Nephron (organoid): ENCODE data around the gene LDLR.

Experiments used
- H3K27ac Mint-ChIP-seq, 3 experiments: 2 replicates each; pipeline ENCODE4 v1.8.0; 2020; ENCODE audit warnings: mixed read lengths in 3 of 3, mild to moderate bottlenecking in 2 of 3, moderate library complexity in 1 of 3
- H3K27me3 Mint-ChIP-seq: 2 replicates; pipeline ENCODE4 v1.8.0; 2021; ENCODE audit warnings: low read depth, mild to moderate bottlenecking, moderate library complexity, mixed read lengths
- H3K36me3 Mint-ChIP-seq: 2 replicates; pipeline ENCODE4 v1.8.0; 2020; ENCODE audit warnings: low read depth, mixed read lengths
- H3K4me1 Mint-ChIP-seq: 2 replicates; pipeline ENCODE4 v1.8.0; 2020; ENCODE audit warnings: mixed read lengths
- H3K4me3 Mint-ChIP-seq, 3 experiments: 2 replicates each; pipeline ENCODE4 v1.8.0; 2020; ENCODE audit warnings: mild to moderate bottlenecking in 3 of 3, mixed read lengths in 3 of 3, moderate library complexity in 2 of 3
- H3K9me3 Mint-ChIP-seq: 2 replicates; pipeline ENCODE4 v1.8.0; 2020; ENCODE audit warnings: mixed read lengths
- TF ChIP-seq, protein P1 (sequence below), 3 experiments: fragments of 200-600 bp; sonication (generic); IDR thresholded peaks; one replicate each; pipeline ENCODE4 v1.5.0; 2021; ENCODE audit warnings: antibody characterized with exemption in 3 of 3; ENCODE audit not compliant: unreplicated experiment in 3 of 3

The LDLR gene

DNA sequence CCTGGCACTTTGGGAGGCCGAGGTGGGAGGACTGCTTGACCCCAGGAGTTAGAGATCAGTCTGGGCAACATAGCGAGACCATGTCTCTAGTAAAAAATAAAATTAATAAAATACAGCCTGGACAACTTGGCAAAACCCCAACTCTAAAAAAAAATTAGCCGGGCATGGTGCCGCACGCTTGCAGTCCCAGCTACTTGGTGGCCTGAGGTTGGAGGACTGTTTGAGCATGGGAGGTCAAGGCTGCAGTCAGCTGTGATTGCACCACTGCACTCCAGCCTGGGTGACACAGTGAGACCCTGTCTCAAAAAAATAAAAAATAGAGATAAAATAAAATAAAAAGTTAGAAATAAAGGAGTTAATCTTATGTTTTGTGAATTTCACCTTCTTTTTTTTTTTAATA, 81.9 kb downstream of the LDLR start:
- Mint-ChIP-seq H3K4me3 (no peak overlapping the region), H3K27me3 (no peaks in the 10 kb centered on the region), H3K36me3 (peaks cover 56% of the 10 kb centered on the region), H3K4me1 (peaks cover 2% of the 10 kb centered on the region), H3K27ac (no peak overlapping the region), H3K9me3 (no peaks in the 10 kb centered on the region)
- TF ChIP-seq, protein P1, sequence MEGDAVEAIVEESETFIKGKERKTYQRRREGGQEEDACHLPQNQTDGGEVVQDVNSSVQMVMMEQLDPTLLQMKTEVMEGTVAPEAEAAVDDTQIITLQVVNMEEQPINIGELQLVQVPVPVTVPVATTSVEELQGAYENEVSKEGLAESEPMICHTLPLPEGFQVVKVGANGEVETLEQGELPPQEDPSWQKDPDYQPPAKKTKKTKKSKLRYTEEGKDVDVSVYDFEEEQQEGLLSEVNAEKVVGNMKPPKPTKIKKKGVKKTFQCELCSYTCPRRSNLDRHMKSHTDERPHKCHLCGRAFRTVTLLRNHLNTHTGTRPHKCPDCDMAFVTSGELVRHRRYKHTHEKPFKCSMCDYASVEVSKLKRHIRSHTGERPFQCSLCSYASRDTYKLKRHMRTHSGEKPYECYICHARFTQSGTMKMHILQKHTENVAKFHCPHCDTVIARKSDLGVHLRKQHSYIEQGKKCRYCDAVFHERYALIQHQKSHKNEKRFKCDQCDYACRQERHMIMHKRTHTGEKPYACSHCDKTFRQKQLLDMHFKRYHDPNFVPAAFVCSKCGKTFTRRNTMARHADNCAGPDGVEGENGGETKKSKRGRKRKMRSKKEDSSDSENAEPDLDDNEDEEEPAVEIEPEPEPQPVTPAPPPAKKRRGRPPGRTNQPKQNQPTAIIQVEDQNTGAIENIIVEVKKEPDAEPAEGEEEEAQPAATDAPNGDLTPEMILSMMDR (IDR thresholded peaks at IDR 0.05; ENCODE audit: unreplicated experiment in 3 of 3) = no peak

DNA sequence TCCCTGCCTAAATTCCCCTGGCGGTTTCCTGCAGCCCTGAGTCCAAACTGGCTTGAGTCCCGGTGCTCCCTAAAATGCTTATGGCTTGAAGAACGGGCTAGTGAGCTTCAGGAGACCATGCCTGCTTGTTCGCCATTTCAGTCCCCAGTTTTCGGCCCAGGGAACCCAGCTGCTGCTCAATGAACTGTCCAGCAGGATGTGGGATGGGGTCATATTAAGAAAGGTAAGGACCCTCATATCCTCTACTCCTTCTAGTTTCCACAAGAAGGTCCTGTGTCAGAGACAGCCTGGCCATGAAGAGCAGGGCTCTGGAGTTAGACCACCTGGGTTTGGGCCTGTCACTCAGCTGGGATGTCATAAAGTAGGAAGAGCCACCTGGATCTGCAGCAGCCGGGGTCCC, 83.3 kb downstream of the LDLR start:
- TF ChIP-seq, protein P1 (IDR thresholded peaks at IDR 0.05; ENCODE audit: unreplicated experiment in 3 of 3) = no peak

DNA sequence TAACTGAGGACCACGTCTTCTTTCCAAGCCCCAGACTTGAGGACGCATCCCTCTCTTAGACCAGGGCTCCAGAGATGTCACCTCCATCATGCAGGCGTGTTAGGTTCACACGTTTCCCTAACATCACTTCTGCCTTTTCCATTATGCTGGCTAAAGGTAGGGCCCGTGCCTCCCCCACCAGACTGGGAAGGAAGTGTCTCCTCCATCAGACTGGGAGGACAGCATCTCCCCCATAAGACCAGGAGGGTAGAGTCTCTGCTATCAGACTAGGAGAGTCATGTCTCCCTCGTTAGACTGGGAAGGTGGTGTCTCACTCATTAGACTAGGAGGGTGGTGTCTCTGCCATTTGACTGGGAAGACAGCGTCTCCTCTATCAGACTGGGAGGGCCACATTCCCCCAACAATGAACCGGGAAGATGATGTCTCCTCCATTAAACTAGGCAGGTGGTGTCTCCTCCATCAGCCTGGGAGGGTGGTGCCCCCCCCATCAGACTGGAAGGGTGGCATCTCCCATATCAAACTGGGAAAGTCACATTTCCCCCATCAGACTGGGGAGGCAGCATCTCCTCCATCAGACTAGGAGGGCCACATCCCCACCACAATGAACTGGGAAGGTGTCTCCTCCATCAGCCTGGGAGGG, 84.4 kb downstream of the LDLR start:
- peaks cover 51% of the 10 kb centered on the region for H3K36me3 Mint-ChIP-seq
- TF ChIP-seq, protein P1 (IDR thresholded peaks at IDR 0.05; ENCODE audit: unreplicated experiment in 3 of 3) = no peak
- H3K4me3 Mint-ChIP-seq = no peak overlapping the region
- H3K27ac Mint-ChIP-seq = no peak overlapping the region
- no peaks in the 10 kb centered on the region for H3K27me3 Mint-ChIP-seq
- H3K9me3 Mint-ChIP-seq = no peaks in the 10 kb centered on the region
- H3K4me1 Mint-ChIP-seq = no peaks in the 10 kb centered on the region

More for the DNA sequence above, 83.3 kb downstream of the LDLR start:
- Mint-ChIP-seq H3K27ac (no peak overlapping the region), H3K4me1 (no peaks in the 10 kb centered on the region), H3K4me3 (no peak overlapping the region), H3K9me3 (no peaks in the 10 kb centered on the region), H3K27me3 (no peaks in the 10 kb centered on the region), H3K36me3 (peaks cover 57% of the 10 kb centered on the region)

DNA sequence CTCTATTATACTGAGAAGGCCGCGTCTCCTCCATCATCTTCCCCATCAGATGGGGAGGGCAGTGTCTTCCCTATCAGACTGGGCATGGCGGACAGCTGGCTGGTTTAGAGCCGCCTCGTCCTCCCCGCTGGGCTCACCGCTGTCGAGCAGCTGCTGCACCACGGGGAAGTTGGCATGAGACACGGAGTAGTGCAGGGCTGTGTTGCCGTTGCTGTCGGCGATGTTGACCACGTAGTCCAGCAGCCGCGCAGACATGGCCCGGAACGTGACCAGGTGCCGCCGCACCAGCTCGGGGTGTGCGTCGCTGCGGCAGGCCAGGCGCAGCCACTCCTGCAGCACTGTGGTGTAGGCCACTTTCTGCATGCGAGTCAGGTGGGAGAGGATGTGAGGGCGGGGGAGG, 85.1 kb downstream of the LDLR start:
- no peaks in the 10 kb centered on the region for H3K27me3 Mint-ChIP-seq
- TF ChIP-seq, protein P1 (IDR thresholded peaks at IDR 0.05; ENCODE audit: unreplicated experiment in 3 of 3) = no peak
- H3K9me3 Mint-ChIP-seq = no peaks in the 10 kb centered on the region
- no peaks in the 10 kb centered on the region for H3K4me1 Mint-ChIP-seq
- no peak overlapping the region for H3K4me3 Mint-ChIP-seq
- H3K36me3 Mint-ChIP-seq = peaks cover 48% of the 10 kb centered on the region
- H3K27ac Mint-ChIP-seq = no peak overlapping the region

DNA sequence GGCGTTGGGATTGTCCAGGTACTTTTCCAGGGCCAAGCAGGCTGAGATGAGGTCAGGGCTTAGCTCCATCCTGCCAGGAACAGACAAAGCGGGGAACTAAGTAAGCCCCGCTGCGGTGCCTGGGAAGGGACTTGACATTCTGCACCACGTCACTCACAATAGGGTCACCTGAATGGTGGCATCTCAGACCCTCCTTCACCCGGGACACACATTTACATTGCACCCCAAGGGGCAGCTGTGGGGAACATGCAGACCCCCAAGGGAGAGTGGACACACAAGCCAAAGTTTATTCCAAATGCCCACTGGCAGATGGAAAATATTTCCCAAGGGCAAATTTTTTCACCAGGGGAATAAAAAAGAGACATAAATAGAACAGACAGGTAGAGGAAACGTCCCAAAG, 86.7 kb downstream of the LDLR start:
- TF ChIP-seq, protein P1 (IDR thresholded peaks at IDR 0.05; ENCODE audit: unreplicated experiment in 3 of 3) = no peak
- Mint-ChIP-seq H3K27ac (no peak overlapping the region), H3K4me1 (no peaks in the 10 kb centered on the region), H3K36me3 (peaks cover 47% of the 10 kb centered on the region), H3K4me3 (no peak overlapping the region), H3K9me3 (no peaks in the 10 kb centered on the region), H3K27me3 (no peaks in the 10 kb centered on the region)

DNA sequence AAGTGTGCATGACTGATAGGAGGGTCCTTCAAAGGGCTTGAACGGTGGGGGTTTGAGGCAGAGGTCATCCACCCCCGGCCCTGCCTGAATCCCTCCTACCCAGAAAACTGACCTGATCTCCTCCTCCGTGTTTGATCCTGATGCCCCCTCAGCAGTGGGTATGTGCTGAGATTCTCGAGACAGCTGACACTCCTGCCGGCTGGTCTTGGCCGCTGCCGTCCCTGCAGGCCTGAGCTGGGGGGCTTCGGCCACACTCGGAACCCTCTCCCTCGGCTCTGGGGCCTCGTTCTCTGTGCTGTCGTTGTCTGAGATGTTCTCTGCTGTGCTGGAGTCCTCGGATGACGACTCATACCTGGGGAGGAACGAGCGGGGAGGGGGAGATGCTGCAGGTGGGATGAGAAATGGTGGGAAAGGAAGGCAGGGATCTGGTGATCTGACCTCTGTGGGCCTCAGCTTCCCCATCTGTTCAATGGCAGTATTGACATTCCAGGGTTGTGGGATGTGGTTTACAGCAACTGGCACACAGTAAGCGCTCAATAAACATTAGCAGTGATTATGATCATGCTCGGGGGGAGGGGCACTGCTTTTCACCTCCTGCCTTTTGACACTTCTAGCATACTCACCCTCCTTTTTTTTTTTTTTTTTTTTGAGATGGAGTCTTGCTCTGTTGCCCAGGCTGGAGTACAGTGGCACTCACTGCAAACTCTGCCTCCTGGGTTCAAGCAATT, 87.4 kb downstream of the LDLR start:
- Mint-ChIP-seq H3K4me1 (no peaks in the 10 kb centered on the region), H3K27ac (no peak overlapping the region), H3K36me3 (peaks cover 52% of the 10 kb centered on the region), H3K4me3 (no peak overlapping the region), H3K9me3 (no peaks in the 10 kb centered on the region), H3K27me3 (no peaks in the 10 kb centered on the region)
- TF ChIP-seq, protein P1 (IDR thresholded peaks at IDR 0.05; ENCODE audit: unreplicated experiment in 3 of 3) = no peak
